Endothelial cell of umbilical vein (primary cell): ENCODE measurements around the gene CCAR1. TPM values are rescaled to one million over a fixed set of nuclear protein-coding genes. Genes with fewer than 3 reads are reported as not detected.
"Not testable (repeated sequence)": the region's sequence is repeated elsewhere in the genome, so short reads cannot be mapped to it uniquely, and the experiment has no call there.

Experiments used
- BruUV-seq: library from RNA; stranded (reverse); fragments of 400-500 nt; replicated peaks from 2 replicates; lab custom pipeline; 2021; lab: Mats Ljungman, UMichigan
- CTCF ChIA-PET: fragments of 300-600, 350-600 bp; sonication (Branson Sonifier 250); formaldehyde crosslinking; loops from one replicate; lab custom pipeline; 2021; ENCODE audit warnings: antibody characterized with exemption, inconsistent platforms; lab: Charles Lee
- POLR2A ChIA-PET: fragments of 300-600, 350-600 bp; sonication (Branson Sonifier 250); formaldehyde crosslinking; loops from one replicate; lab custom pipeline; 2021; ENCODE audit warnings: antibody characterized with exemption, inconsistent platforms; lab: Charles Lee
- DNase-seq: peaks from one replicate; pipeline ENCODE4 v3.0.0-alpha.2; 2011; ENCODE audit warnings: low read depth, low spot score
- FAIRE-seq: peaks from 2 replicates; lab custom pipeline; 2011; peaks lifted over from hg19 to GRCh38; lab: Jason Lieb, UNC
- H2AFZ ChIP-seq: 2 replicates; pipeline ENCODE4 v1.6.0; 2012; ENCODE audit warnings: low read depth, low read length, control low read depth, inconsistent platforms
- H3K27ac ChIP-seq: 2 replicates; pipeline ENCODE4 v1.5.1; 2011; ENCODE audit warnings: low read depth, mild to moderate bottlenecking, control low read depth, low read length, moderate library complexity; ENCODE audit not compliant: insufficient read depth
- H3K27me3 ChIP-seq, 2 experiments: 2 replicates each; pipeline versions ENCODE4 v1.6.0 to v1.6.1; 2011; ENCODE audit warnings: low read length in 2 of 2, mixed read lengths in 1 of 2; ENCODE audit not compliant: control insufficient read depth in 2 of 2, insufficient read depth in 2 of 2
- H3K36me3 ChIP-seq, 2 experiments: 2 replicates in 1 of 2; 3 replicates in 1 of 2; pipeline ENCODE4 v1.5.1; 2011; ENCODE audit warnings: low read length in 2 of 2, mild to moderate bottlenecking in 1 of 2, moderate library complexity in 1 of 2; ENCODE audit not compliant: control insufficient read depth in 2 of 2, insufficient read depth in 2 of 2; ENCODE audit errors: extremely low read depth in 1 of 2
- H3K4me1 ChIP-seq: 3 replicates; pipeline ENCODE4 v1.5.1; 2011; ENCODE audit warnings: mild to moderate bottlenecking, low read length; ENCODE audit not compliant: control insufficient read depth, insufficient read depth; ENCODE audit errors: extremely low read depth
- H3K4me2 ChIP-seq: 2 replicates; pipeline ENCODE4 v1.6.1; 2011; ENCODE audit warnings: low read length, control low read depth, mixed read lengths; ENCODE audit not compliant: insufficient read depth
- H3K4me3 ChIP-seq, 3 experiments: fragments of 200-600 bp in 1 of 3; sonication (generic), shearing (Covaris generic) in 1 of 3; replicated peaks in 1 of 3; 2 replicates each; pipeline ENCODE4 v1.5.1; 2011 to 2016; ENCODE audit warnings: control low read depth in 3 of 3, low read length in 3 of 3, mild to moderate bottlenecking in 2 of 3, inconsistent platforms in 1 of 3, low read depth in 1 of 3, moderate library complexity in 1 of 3; ENCODE audit not compliant: insufficient read depth in 1 of 3
- H3K79me2 ChIP-seq: 2 replicates; pipeline ENCODE4 v1.6.0; 2012; ENCODE audit warnings: low read length, inconsistent platforms; ENCODE audit not compliant: control insufficient read depth, insufficient read depth
- H3K9ac ChIP-seq: replicated peaks from 2 replicates; pipeline ENCODE3; 2011; ENCODE audit warnings: low read length, control low read depth; ENCODE audit not compliant: insufficient read depth; ENCODE audit errors: extremely low read depth
- H3K9me1 ChIP-seq: replicated peaks from 3 replicates; pipeline ENCODE4 v1.6.0; 2011; ENCODE audit warnings: mild to moderate bottlenecking, low read length; ENCODE audit not compliant: control insufficient read depth, insufficient read depth; ENCODE audit errors: extremely low read depth
- H3K9me3 ChIP-seq: replicated peaks from 2 replicates; pipeline ENCODE4 v1.5.1; 2012; ENCODE audit warnings: low read length, inconsistent platforms; ENCODE audit not compliant: control insufficient read depth, insufficient read depth
- H4K20me1 ChIP-seq: replicated peaks from 2 replicates; pipeline ENCODE3; 2011; ENCODE audit warnings: mild to moderate bottlenecking, low read length; ENCODE audit not compliant: control insufficient read depth, insufficient read depth; ENCODE audit errors: extremely low read depth
- FOS ChIP-seq: IDR thresholded peaks from 2 replicates; pipeline ENCODE4 v1.6.1; 2011; ENCODE audit warnings: mild to moderate bottlenecking, low read length, moderate library complexity, borderline replicate concordance; ENCODE audit not compliant: insufficient read depth
- GATA2 ChIP-seq: IDR thresholded peaks from 2 replicates; pipeline ENCODE4 v1.7.0; 2011; ENCODE audit warnings: low read depth, mild to moderate bottlenecking, moderate library complexity, mixed read lengths, low read length; ENCODE audit not compliant: insufficient read length, insufficient read depth
- JUN ChIP-seq: IDR thresholded peaks from 2 replicates; pipeline ENCODE4 v1.6.1; 2011; ENCODE audit warnings: borderline replicate concordance, low read depth; ENCODE audit not compliant: insufficient read length, insufficient read depth
- POLR2A ChIP-seq: IDR thresholded peaks from 2 replicates; pipeline ENCODE4 v1.6.1; 2012; ENCODE audit warnings: low read depth, mild to moderate bottlenecking, control low read depth, low read length
- dilution Hi-C: fragments of 300-500 bp; cut with MboI; formaldehyde crosslinking; loops from one replicate; pipeline ENCODE4 v1.15.0; 2019; ENCODE audit warnings: low sequenced_read_pairs; ENCODE audit not compliant: extremely low pct_ligation_motif_present
- intact Hi-C: fragments of 100-400 bp; cut with micrococcal nuclease; formaldehyde crosslinking; loops from one replicate; pipeline ENCODE4 v1.10.0; 2022
- polyA plus RNA-seq, 4 experiments: library from polyadenylated mRNA; depleted of rRNA in 3 of 4; stranded (reverse) in 3 of 4; unstranded in 1 of 4; fragments of >200 nt; gene quantifications; 2 replicates each; pipeline versions ENCODE4 v1.2.1 to v1.2.3, GENCODE V29; 2011 to 2012; ENCODE audit warnings: missing spikeins in 1 of 4
- total RNA-seq: library from RNA; stranded (reverse); gene quantifications from 2 replicates; pipeline ENCODE4 v1.2.3, GENCODE V29; 2021
- TF ChIP-seq, protein P1 (sequence below): IDR thresholded peaks from 2 replicates; pipeline ENCODE4 v1.6.1; 2011; ENCODE audit not compliant: insufficient read depth, insufficient read length
- TF ChIP-seq, protein P2 (sequence below), 2 donors: IDR thresholded peaks; 1 replicate in 1 of 2; 2 replicates in 1 of 2; pipeline ENCODE4 v1.5.1; 2011; ENCODE audit warnings: low read length in 2 of 2, mild to moderate bottlenecking in 2 of 2, moderate library complexity in 2 of 2, control low read depth in 1 of 2, inconsistent platforms in 1 of 2, low read depth in 1 of 2; ENCODE audit not compliant: insufficient read depth in 1 of 2; ENCODE audit errors: extremely low read depth in 1 of 2

Gene CCAR1
- total and polyA plus RNA-seq, 2 donors (not counting 3 experiments of a cell fraction or from before 2014, with no cell fraction given): 59.8 to 92.9 TPM

DNA sequence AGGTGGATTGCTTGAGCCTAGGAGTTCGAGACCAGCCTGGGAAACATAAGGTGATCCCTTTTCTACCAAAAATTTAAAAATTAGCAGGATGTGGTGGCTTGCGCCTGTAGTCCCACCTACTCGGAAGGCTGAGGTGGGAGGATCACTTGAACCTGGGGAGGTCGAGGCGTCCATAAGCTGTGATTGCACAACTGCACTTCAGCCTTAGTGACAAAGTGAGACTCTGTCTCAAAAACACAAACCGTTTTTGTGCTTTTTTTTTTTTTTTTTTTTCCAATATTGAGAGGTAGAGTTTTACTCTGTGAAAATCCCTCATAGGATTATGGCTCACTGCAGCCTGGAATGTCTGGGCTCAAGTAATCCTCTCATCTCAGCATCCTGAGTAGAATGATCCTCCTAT lies 14.1 kb downstream of the CCAR1 start:
- Histone ChIP-seq H4K20me1 (no peaks in the 10 kb centered on the region), H3K4me2 (no peak overlapping the region), H3K9ac (no peak overlapping the region), H3K4me3 (no peak overlapping the region), H3K27ac (no peak overlapping the region), H3K27me3 (no peaks in the 10 kb centered on the region), H2AFZ (no peak overlapping the region), H3K9me3 (no peaks in the 10 kb centered on the region), H3K9me1 (no peaks in the 10 kb centered on the region), H3K36me3 (peaks cover 22 to 27% of the 10 kb centered on the region in 2 experiments), H3K79me2 (peaks cover 31% of the 10 kb centered on the region), H3K4me1 (no peaks in the 10 kb centered on the region)
- CTCF ChIA-PET: interaction anchor here (2.3 kb wide), 1 partner anchor 185 kb away, joined by 12 read pairs; no protein-coding TSS in a partner anchor
- FAIRE-seq: no peak
- TF ChIP-seq POLR2A (no peak), GATA2 (no peak), JUN (no peak), FOS (no peak)
- TF ChIP-seq, protein P1, sequence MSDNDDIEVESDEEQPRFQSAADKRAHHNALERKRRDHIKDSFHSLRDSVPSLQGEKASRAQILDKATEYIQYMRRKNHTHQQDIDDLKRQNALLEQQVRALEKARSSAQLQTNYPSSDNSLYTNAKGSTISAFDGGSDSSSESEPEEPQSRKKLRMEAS: no peak
- TF ChIP-seq, protein P2, sequence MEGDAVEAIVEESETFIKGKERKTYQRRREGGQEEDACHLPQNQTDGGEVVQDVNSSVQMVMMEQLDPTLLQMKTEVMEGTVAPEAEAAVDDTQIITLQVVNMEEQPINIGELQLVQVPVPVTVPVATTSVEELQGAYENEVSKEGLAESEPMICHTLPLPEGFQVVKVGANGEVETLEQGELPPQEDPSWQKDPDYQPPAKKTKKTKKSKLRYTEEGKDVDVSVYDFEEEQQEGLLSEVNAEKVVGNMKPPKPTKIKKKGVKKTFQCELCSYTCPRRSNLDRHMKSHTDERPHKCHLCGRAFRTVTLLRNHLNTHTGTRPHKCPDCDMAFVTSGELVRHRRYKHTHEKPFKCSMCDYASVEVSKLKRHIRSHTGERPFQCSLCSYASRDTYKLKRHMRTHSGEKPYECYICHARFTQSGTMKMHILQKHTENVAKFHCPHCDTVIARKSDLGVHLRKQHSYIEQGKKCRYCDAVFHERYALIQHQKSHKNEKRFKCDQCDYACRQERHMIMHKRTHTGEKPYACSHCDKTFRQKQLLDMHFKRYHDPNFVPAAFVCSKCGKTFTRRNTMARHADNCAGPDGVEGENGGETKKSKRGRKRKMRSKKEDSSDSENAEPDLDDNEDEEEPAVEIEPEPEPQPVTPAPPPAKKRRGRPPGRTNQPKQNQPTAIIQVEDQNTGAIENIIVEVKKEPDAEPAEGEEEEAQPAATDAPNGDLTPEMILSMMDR (IDR thresholded peaks at IDR 0.05; ENCODE audit: extremely low read depth in 1 of 2, insufficient read depth in 1 of 2, low read depth in 1 of 2, low read length in 2 of 2): no peak
- no peak for DNase-seq
- no TSS peak for BruUV-seq
- intact Hi-C loops: no loop called here
- dilution Hi-C loops: no loop called here
- POLR2A ChIA-PET: no interaction called here

DNA sequence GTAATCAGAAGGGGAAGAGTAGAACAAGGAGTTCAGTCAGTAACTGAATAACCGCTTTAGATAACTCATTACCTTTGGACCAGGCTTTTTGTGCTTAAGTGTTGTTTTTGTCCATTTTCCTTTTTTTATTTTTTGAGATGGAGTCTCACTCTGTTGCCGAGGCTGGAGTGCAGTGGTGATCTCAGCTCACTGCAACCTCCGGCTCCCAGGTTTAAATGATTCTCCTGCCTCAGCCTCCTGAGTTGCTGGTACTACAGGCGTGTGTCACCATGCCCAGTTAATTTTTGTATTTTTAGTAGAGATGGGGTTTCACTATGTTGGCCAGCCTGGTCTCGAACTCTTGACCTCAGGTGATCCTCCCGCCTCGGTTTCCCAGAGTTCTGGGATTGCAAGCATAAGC lies 14.7 kb downstream of the CCAR1 start:
- intact Hi-C loops, DNase-seq, H3K27ac ChIP-seq, dilution Hi-C loops, POLR2A ChIA-PET, H3K27me3 ChIP-seq, H3K4me2 ChIP-seq, H4K20me1 ChIP-seq, H3K9me1 ChIP-seq, H3K9me3 ChIP-seq, H2AFZ ChIP-seq, H3K4me1 ChIP-seq, FAIRE-seq, H3K4me3 ChIP-seq, BruUV-seq, H3K9ac ChIP-seq: not testable (repeated sequence)
- Histone ChIP-seq H3K36me3 (peaks cover 22 to 27% of the 10 kb centered on the region in 2 experiments), H3K79me2 (peaks cover 31% of the 10 kb centered on the region)
- CTCF ChIA-PET: interaction anchor here (2.3 kb wide), 1 partner anchor 185 kb away, joined by 12 read pairs; no protein-coding TSS in a partner anchor

DNA sequence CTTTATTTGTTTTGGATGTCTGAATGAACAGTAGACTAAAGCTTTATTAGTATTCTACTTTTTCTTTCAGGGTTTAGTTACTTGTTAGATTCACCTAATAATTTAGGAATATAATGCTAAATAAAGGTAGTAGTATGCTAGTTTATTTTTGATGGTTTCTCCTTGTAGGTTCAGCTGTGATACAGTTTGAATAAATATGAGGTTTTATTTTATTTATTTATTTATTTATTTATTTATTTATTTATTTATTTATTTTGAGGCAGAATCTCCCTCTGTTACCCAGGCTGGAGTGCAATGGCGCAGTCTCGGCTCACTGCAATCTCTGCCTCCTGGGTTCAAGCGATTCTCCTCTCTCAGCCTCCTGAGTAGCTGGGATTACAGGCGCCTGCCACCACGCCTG lies 19.6 kb downstream of the CCAR1 start:
- POLR2A ChIA-PET, intact Hi-C loops, BruUV-seq, H3K27me3 ChIP-seq, H3K9ac ChIP-seq, H3K4me2 ChIP-seq, H3K27ac ChIP-seq, DNase-seq, H3K9me3 ChIP-seq, H3K4me3 ChIP-seq, H2AFZ ChIP-seq, H3K4me1 ChIP-seq, FAIRE-seq, H3K79me2 ChIP-seq, dilution Hi-C loops, H3K9me1 ChIP-seq, H4K20me1 ChIP-seq: not testable (repeated sequence)
- H3K36me3 ChIP-seq: peaks cover 23 to 25% of the 10 kb centered on the region in 2 experiments
- CTCF ChIA-PET: interaction anchor here (2.0 kb wide), 1 partner anchor 10 kb away, joined by 5 read pairs; no protein-coding TSS in a partner anchor
